NOMO-1 treated with dmso at 0.1 percent for 144 hours (cell line): ENCODE data around the gene BCL2L1.

Experiments used
- DNase-seq: peaks from one replicate; lab custom pipeline; 2025; ENCODE audit not compliant: unreplicated experiment; lab: John Stamatoyannopoulos, UW

Gene BCL2L1

DNA sequence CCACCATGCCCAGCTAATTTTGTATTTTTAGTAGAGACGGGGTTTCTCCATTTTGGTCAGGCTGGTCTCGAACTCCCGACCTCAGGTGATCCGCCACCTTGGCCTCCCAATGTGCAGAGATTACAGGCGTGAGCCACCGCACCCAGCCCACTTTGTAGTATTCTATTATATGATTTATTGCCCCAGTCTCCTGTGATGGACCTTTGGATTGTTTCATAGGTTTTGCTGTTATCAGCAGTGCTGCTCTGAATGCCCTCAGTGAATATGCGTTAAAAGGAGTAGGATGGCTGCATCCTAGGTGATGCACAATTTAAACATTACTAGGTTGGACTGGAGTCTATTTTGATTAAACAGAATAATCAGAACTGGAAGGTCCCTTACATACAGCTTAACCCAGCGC is 107.3 kb downstream of the BCL2L1 start:
- no peak for DNase-seq
